SH-SY5Y (cell line): ENCODE data around the gene TFB1M.

Experiments used
- GATA2 ChIP-seq: IDR thresholded peaks from 2 replicates; pipeline ENCODE4 v1.6.1; 2011; ENCODE audit warnings: mild to moderate bottlenecking, low read depth, low read length
- GATA3 ChIP-seq: IDR thresholded peaks from 2 replicates; pipeline ENCODE4 v1.6.1; 2011; ENCODE audit warnings: low read depth, mild to moderate bottlenecking, low read length, moderate library complexity

DNA sequence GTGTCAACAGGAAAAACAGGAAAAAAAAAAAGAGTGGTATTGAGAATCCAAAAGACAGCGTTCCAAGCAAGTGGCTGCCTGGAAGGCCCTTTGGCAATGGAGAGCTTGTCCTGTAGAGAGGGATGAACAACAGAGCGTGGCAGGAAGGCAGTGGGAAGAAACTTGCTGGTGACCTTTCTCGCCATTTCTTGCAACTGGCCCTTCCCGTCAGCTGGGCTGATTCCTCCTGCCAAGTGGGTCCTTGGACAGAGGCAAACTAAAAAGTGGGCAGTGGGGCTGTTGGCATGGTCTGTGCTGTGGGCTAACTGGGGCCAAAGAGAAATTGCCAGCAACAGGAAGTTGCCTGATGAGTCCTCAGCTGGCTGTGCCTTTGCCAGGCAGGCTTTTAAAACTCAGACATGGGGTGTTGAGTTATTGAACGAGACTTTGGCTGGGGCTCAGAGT is 94.4 kb downstream of the TFB1M start:
- TF ChIP-seq GATA2, result no peak
- no peak for TF ChIP-seq GATA3
